ENCODE measurements around the gene CUBN. TPM values are rescaled to one million over a fixed set of nuclear protein-coding genes. Genes with fewer than 3 reads are reported as not detected.

CUBN gene
- total and polyA plus RNA-seq, 9 of the 15 experiments (the other 6 are each of a cell fraction or from before 2014, with no cell fraction given) = 0.04 to 0.33 (median 0.09) TPM

GRCh38 chr10:16995867-16996529 is 133.6 kb downstream of the CUBN start (continued):
- no peak for TF ChIP-seq RBM17 (IDR thresholded peaks at IDR 0.05; ENCODE audit: borderline replicate concordance, low read depth, low read length)
- TF ChIP-seq ZBTB40 (IDR thresholded peaks at IDR 0.05) = peak; percentile 67
- TF ChIP-seq ZBTB40 (CRISPR knock-in tag; IDR thresholded peaks at IDR 0.05) = no peak
- no peak for TF ChIP-seq BACH1 (tag; IDR thresholded peaks at IDR 0.05)
- no peak for TF ChIP-seq THRAP3 (IDR thresholded peaks at IDR 0.05; ENCODE audit: borderline replicate concordance)
- peak; percentile 80 for TF ChIP-seq CCNT2 (IDR thresholded peaks at IDR 0.05; ENCODE audit: borderline replicate concordance, extremely low read depth, insufficient read length, low read depth, low read length)
- TF ChIP-seq ZNF324 (CRISPR knock-in tag; IDR thresholded peaks at IDR 0.05) = no peak
- TF ChIP-seq ZNF354B (CRISPR knock-in tag; IDR thresholded peaks at IDR 0.05) = no peak
- no peak for TF ChIP-seq TCF7L2 (IDR thresholded peaks at IDR 0.05; ENCODE audit: low read depth, low read length)
- no peak for TF ChIP-seq CTBP1 (IDR thresholded peaks at IDR 0.05; ENCODE audit: borderline replicate concordance)
- TF ChIP-seq SFPQ (IDR thresholded peaks at IDR 0.05; ENCODE audit: low read depth, low read length) = no peak

Data from K562 (cell line).